ENCODE measurements around the gene LSAMP.

Gene LSAMP

GRCh38 chr3:116070061-116070460, 375.2 kb downstream of the LSAMP start:
- Histone ChIP-seq H2AK5ac (ENCODE audit: low read length) (no peak overlapping the region), H3K4me2 (ENCODE audit: low read length) (no peak overlapping the region), H3K4ac (ENCODE audit: low read depth, low read length) (no peak overlapping the region), H3K36me3 (ENCODE audit: control insufficient read depth in 1 of 2, insufficient read depth in 2 of 2, low read length in 2 of 2) (no peaks in the 10 kb centered on the region), H4K8ac (ENCODE audit: low read depth, low read length) (no peak overlapping the region), H2AFZ (ENCODE audit: insufficient read depth, low read length, poor library complexity) (no peak overlapping the region), H3K4me1 (ENCODE audit: control insufficient read depth in 1 of 2, insufficient read depth in 2 of 2, low read length in 2 of 2) (no peaks in the 10 kb centered on the region), H3K4me3 (ENCODE audit: low read depth, low read length) (no peak overlapping the region), H4K12ac (ENCODE audit: low read depth, low read length) (no peak overlapping the region), H2BK5ac (ENCODE audit: low read depth, low read length, poor library complexity) (no peak overlapping the region), H3K23ac (ENCODE audit: low read length) (no peak overlapping the region), H3K9me3 (ENCODE audit: insufficient read depth, low read depth, low read length) (no peaks in the 10 kb centered on the region), H3K79me1 (ENCODE audit: low read length) (no peaks in the 10 kb centered on the region), H2BK120ac (ENCODE audit: insufficient read depth, low read length, poor library complexity) (no peak overlapping the region), H3K79me2 (ENCODE audit: control insufficient read depth, insufficient read depth, low read length, poor library complexity) (no peaks in the 10 kb centered on the region), H4K91ac (ENCODE audit: low read depth, low read length) (no peak overlapping the region), H3K18ac (ENCODE audit: low read length) (no peak overlapping the region), H3K9ac (ENCODE audit: low read length) (no peak overlapping the region), H3K27me3 (ENCODE audit: insufficient read depth, low read length) (no peaks in the 10 kb centered on the region), H3K27ac (ENCODE audit: low read depth, low read length) (no peak overlapping the region), H3K14ac (ENCODE audit: low read length) (no peak overlapping the region), H2BK12ac (ENCODE audit: low read length) (no peak overlapping the region)
- DNase-seq, result no peak
- no CpG with 5 or more reads among the region's 2 CpGs for WGBS (ENCODE audit: extremely low coverage, insufficient coverage, insufficient read length)

GRCh38 chr3:116069024-116069423, 376.3 kb downstream of the LSAMP start:
- H3K27me3 ChIP-seq (ENCODE audit: insufficient read depth, low read length), result no peaks in the 10 kb centered on the region
- H3K4me3 ChIP-seq (ENCODE audit: low read depth, low read length), result no peak overlapping the region
- H3K79me1 ChIP-seq (ENCODE audit: low read length), result no peaks in the 10 kb centered on the region
- H3K79me2 ChIP-seq (ENCODE audit: control insufficient read depth, insufficient read depth, low read length, poor library complexity), result no peaks in the 10 kb centered on the region
- no peak overlapping the region for H4K12ac ChIP-seq (ENCODE audit: low read depth, low read length)
- no peak overlapping the region for H3K9ac ChIP-seq (ENCODE audit: low read length)
- no peaks in the 10 kb centered on the region for H3K36me3 ChIP-seq (ENCODE audit: control insufficient read depth in 1 of 2, insufficient read depth in 2 of 2, low read length in 2 of 2)
- no peak overlapping the region for H3K23ac ChIP-seq (ENCODE audit: low read length)
- no peak overlapping the region for H3K27ac ChIP-seq (ENCODE audit: low read depth, low read length)
- no peak overlapping the region for H2BK12ac ChIP-seq (ENCODE audit: low read length)
- H3K9me3 ChIP-seq (ENCODE audit: insufficient read depth, low read depth, low read length), result no peaks in the 10 kb centered on the region
- H2BK5ac ChIP-seq (ENCODE audit: low read depth, low read length, poor library complexity), result no peak overlapping the region
- H2AFZ ChIP-seq (ENCODE audit: insufficient read depth, low read length, poor library complexity), result no peak overlapping the region
- DNase-seq, result no peak
- no peak overlapping the region for H2BK120ac ChIP-seq (ENCODE audit: insufficient read depth, low read length, poor library complexity)
- WGBS (ENCODE audit: extremely low coverage, insufficient coverage, insufficient read length), result no CpG with 5 or more reads among the region's 4 CpGs
- H4K8ac ChIP-seq (ENCODE audit: low read depth, low read length), result no peak overlapping the region
- no peak overlapping the region for H3K18ac ChIP-seq (ENCODE audit: low read length)
- no peak overlapping the region for H2AK5ac ChIP-seq (ENCODE audit: low read length)
- no peaks in the 10 kb centered on the region for H3K4me1 ChIP-seq (ENCODE audit: control insufficient read depth in 1 of 2, insufficient read depth in 2 of 2, low read length in 2 of 2)
- no peak overlapping the region for H3K4me2 ChIP-seq (ENCODE audit: low read length)
- H3K14ac ChIP-seq (ENCODE audit: low read length), result no peak overlapping the region
- H4K91ac ChIP-seq (ENCODE audit: low read depth, low read length), result no peak overlapping the region
- no peak overlapping the region for H3K4ac ChIP-seq (ENCODE audit: low read depth, low read length)

DNA sequence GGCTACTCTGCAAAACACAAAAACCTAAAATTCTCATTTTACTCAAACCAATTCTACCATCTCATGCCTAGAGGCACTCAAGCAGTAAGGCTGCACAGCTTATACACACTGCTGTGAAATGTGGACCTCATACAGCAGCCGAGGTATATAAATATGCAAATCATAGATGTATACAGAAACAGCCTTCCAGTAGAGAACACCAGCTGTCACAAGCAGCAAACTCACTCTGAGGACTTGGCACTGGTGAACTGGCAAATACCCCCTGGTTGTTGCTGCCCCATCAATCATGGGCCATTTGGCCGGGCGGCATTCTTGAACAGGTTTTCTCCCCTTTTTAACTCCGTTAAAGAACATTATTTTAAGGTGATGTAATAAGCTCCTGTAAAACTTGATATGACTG, 378.0 kb downstream of the LSAMP start:
- Histone ChIP-seq H3K9ac (ENCODE audit: low read length) (no peak overlapping the region), H3K36me3 (ENCODE audit: control insufficient read depth in 1 of 2, insufficient read depth in 2 of 2, low read length in 2 of 2) (no peaks in the 10 kb centered on the region), H2BK12ac (ENCODE audit: low read length) (no peak overlapping the region), H2BK120ac (ENCODE audit: insufficient read depth, low read length, poor library complexity) (no peak overlapping the region), H2BK5ac (ENCODE audit: low read depth, low read length, poor library complexity) (no peak overlapping the region), H3K27ac (ENCODE audit: low read depth, low read length) (no peak overlapping the region), H3K79me2 (ENCODE audit: control insufficient read depth, insufficient read depth, low read length, poor library complexity) (no peaks in the 10 kb centered on the region), H3K27me3 (ENCODE audit: insufficient read depth, low read length) (no peaks in the 10 kb centered on the region), H4K12ac (ENCODE audit: low read depth, low read length) (no peak overlapping the region), H3K79me1 (ENCODE audit: low read length) (no peaks in the 10 kb centered on the region), H4K91ac (ENCODE audit: low read depth, low read length) (no peak overlapping the region), H4K8ac (ENCODE audit: low read depth, low read length) (no peak overlapping the region), H2AFZ (ENCODE audit: insufficient read depth, low read length, poor library complexity) (no peak overlapping the region), H3K4me2 (ENCODE audit: low read length) (no peak overlapping the region), H2AK5ac (ENCODE audit: low read length) (no peak overlapping the region), H3K4me1 (ENCODE audit: control insufficient read depth in 1 of 2, insufficient read depth in 2 of 2, low read length in 2 of 2) (no peaks in the 10 kb centered on the region), H3K4ac (ENCODE audit: low read depth, low read length) (no peak overlapping the region), H3K18ac (ENCODE audit: low read length) (no peak overlapping the region), H3K4me3 (ENCODE audit: low read depth, low read length) (no peak overlapping the region), H3K23ac (ENCODE audit: low read length) (no peak overlapping the region), H3K14ac (ENCODE audit: low read length) (no peak overlapping the region), H3K9me3 (ENCODE audit: insufficient read depth, low read depth, low read length) (no peaks in the 10 kb centered on the region)
- no CpG with 5 or more reads among the region's 4 CpGs for WGBS (ENCODE audit: extremely low coverage, insufficient coverage, insufficient read length)
- no peak for DNase-seq

GRCh38 chr3:116065501-116065900, 379.8 kb downstream of the LSAMP start:
- H3K4me1 ChIP-seq (ENCODE audit: control insufficient read depth in 1 of 2, insufficient read depth in 2 of 2, low read length in 2 of 2), result no peaks in the 10 kb centered on the region
- no CpG with 5 or more reads among the region's 1 CpG for WGBS (ENCODE audit: extremely low coverage, insufficient coverage, insufficient read length)

More at GRCh38 chr3:116065501-116065900, 379.8 kb downstream of the LSAMP start:
- Histone ChIP-seq H3K4ac (ENCODE audit: low read depth, low read length) (no peak overlapping the region), H3K23ac (ENCODE audit: low read length) (no peak overlapping the region), H3K79me1 (ENCODE audit: low read length) (no peaks in the 10 kb centered on the region), H3K14ac (ENCODE audit: low read length) (no peak overlapping the region), H3K9me3 (ENCODE audit: insufficient read depth, low read depth, low read length) (no peaks in the 10 kb centered on the region), H3K27me3 (ENCODE audit: insufficient read depth, low read length) (no peaks in the 10 kb centered on the region), H2BK12ac (ENCODE audit: low read length) (no peak overlapping the region), H3K27ac (ENCODE audit: low read depth, low read length) (no peak overlapping the region), H4K8ac (ENCODE audit: low read depth, low read length) (no peak overlapping the region), H3K79me2 (ENCODE audit: control insufficient read depth, insufficient read depth, low read length, poor library complexity) (no peaks in the 10 kb centered on the region), H3K36me3 (ENCODE audit: control insufficient read depth in 1 of 2, insufficient read depth in 2 of 2, low read length in 2 of 2) (no peaks in the 10 kb centered on the region), H3K9ac (ENCODE audit: low read length) (no peak overlapping the region), H4K12ac (ENCODE audit: low read depth, low read length) (no peak overlapping the region), H3K18ac (ENCODE audit: low read length) (no peak overlapping the region), H3K4me3 (ENCODE audit: low read depth, low read length) (no peak overlapping the region), H2BK120ac (ENCODE audit: insufficient read depth, low read length, poor library complexity) (no peak overlapping the region), H3K4me2 (ENCODE audit: low read length) (no peak overlapping the region), H2AK5ac (ENCODE audit: low read length) (no peak overlapping the region), H2BK5ac (ENCODE audit: low read depth, low read length, poor library complexity) (no peak overlapping the region), H4K91ac (ENCODE audit: low read depth, low read length) (no peak overlapping the region), H2AFZ (ENCODE audit: insufficient read depth, low read length, poor library complexity) (no peak overlapping the region)
- DNase-seq, result no peak

All from trophoblast cell (in vitro differentiated cells and primary cell).